Anterior cingulate cortex (tissue), 58 donors: ENCODE data around the gene C9orf50.

ENCODE experiments used
- DNase-seq, 58 donors: peaks; one replicate each; lab custom pipeline; 2025; lab: John Stamatoyannopoulos, UW

The C9orf50 gene

GRCh38 chr9:129635099-129636065, 14.5 kb upstream of the C9orf50 start:
- no peak for DNase-seq

DNA sequence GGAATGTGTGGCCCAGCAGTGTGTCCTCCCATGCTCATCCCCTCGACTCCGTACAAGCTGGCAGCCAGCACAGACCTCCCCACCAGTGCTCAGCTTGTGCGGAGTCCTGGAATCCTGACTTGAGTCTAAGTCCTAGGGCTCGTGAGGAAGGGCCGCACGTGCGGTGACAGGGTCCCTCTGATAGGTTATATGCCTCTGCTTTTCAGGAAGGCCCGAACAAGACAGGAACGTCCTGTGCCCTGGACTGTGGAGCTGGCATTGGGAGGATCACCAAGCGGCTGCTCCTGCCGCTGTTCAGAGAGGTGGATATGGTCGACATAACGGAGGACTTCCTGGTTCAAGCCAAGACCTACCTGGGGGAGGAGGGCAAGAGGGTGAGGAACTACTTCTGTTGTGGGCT, 12.9 kb upstream of the C9orf50 start:
- no peak for DNase-seq

DNA sequence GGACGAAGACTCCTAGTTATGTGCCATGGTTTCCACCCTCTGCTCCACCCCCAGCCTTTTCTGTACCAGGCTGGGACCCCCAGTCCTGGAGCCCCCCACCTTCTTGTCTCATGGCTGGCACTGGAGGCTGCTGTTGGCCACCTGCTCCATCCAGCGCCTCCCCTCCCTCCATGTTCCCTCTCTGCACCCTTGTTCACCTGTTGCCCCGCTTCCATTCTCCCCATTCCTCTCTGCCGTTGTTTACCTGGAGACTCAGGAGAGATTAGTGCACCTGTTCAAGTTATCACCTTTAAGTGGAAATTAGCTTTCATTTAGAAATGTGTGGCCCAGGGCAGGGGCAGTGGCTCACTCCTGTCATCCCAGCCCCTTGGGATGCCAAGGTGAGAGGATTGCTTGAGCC, 12.3 kb upstream of the C9orf50 start:
- no peak for DNase-seq

GRCh38 chr9:129632460-129632859, 11.6 kb upstream of the C9orf50 start:
- no peak for DNase-seq

- peak in 4 of 58 donors; percentile 24 to 53 (median 32) for DNase-seq
Measured at GRCh38 chr9:129631674-129632129, 10.8 kb upstream of the C9orf50 start.

- peak in 11 of 58 donors; percentile 31 to 71 (median 48) for DNase-seq
Measured at GRCh38 chr9:129630967-129631673, 10.2 kb upstream of the C9orf50 start.

- no peak for DNase-seq
Measured at GRCh38 chr9:129629251-129629820, 8.4 kb upstream of the C9orf50 start.

DNA sequence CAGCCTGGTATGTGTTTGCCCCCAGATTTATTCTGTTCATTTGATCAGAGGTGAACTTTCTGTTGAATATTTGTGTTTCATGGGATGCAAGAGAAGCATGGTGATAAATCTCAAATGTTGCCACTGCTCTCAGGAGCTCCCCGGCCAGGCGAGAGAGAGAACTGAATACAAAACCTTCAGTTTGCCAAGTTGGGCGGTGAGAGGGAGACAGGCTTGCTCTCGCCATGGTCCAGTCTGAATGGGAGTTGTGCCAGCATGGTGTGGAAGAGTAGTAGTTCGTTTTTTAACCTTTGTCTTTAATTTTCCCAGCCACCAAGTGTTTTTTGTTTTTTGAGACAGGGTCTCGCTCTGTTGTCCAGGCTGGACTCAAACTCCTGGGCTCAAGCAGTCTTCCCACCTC, 7.8 kb upstream of the C9orf50 start:
- DNase-seq, result no peak

GRCh38 chr9:129627556-129628440, 6.9 kb upstream of the C9orf50 start:
- no peak for DNase-seq

- DNase-seq, result peak in 3 of 58 donors; percentile 22 to 41 (median 39)
Measured at GRCh38 chr9:129626625-129627284, 5.9 kb upstream of the C9orf50 start.

DNA sequence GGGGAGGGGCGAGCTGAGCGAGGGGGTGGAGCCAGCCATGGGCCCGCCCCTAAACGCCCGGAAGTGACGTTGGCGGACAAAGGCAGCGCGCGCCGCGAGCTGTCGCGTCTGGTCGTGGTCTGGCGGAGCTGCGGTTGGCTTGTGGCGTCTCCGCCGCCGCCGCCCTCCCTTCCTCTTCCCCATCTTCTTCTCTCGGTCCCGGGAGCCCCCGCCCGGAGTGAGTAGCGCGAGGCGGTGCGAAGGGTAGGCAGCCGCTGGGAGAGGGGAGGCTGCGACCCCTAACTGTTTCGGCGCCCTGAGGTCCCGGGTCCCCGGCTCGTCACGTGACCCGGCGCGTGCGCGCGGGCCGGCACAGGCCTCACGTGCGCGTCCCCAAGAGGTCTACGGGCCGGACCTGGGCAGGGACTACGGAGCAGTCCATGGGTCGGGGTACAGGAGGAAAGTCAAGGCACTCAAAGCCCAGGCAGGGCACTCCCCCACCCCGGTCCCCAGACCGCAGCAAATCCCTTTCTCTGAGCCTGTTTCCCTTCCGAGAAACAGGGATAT, 5.3 kb upstream of the C9orf50 start, which contains the start of gene NTMT1:
Gene NTMT1, plus strand, starts transcription at position 85 of the 546 bp plus-strand sequence. CDS start 6,541 bp downstream, outside the sequence.
- peak; percentile 51 to 95 (median 86) for DNase-seq

- DNase-seq, result peak in 1 of 58 donors; percentile 21
Measured at GRCh38 chr9:129624947-129625346, 4.0 kb upstream of the C9orf50 start.

GRCh38 chr9:129624168-129624759, 3.4 kb upstream of the C9orf50 start:
- DNase-seq, result peak in 28 of 58 donors; percentile 11 to 64 (median 28)

DNA sequence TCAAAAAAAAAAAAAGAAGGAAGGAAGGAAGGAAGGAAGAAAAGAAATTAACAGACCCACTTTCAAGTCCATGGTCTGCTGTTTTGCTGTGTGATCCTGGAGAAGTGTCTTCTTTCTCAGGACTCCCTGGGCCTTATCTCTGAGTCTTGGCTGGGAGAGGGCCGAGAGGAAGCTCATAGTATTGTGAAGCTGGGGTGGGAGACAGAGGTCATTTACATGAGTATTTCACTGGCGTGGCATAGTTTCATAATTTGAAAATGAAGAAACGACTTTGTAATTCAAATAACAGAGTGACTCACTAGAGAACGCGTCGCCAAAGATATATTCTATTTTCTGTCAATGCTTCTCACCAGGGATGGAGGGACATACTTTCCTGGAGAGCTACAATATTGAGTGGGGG, 2.4 kb upstream of the C9orf50 start:
- peak in 1 of 58 donors; percentile 27 for DNase-seq

- peak in 4 of 58 donors; percentile 19 to 57 (median 41) for DNase-seq
Measured at GRCh38 chr9:129619787-129620668, 873 bp downstream of the C9orf50 start.

GRCh38 chr9:129617167-129617566, 3.7 kb downstream of the C9orf50 start:
- peak in 5 of 58 donors; percentile 12 to 54 (median 28) for DNase-seq
